ENCODE results near the gene POMGNT1. TPM values are rescaled to one million over a fixed set of nuclear protein-coding genes. Genes with fewer than 3 reads are reported as not detected.
A peak's percentile ranks its signal among the peaks of the same experiment; 100 is the strongest.
"Not testable (repeated sequence)": the region's sequence is repeated elsewhere in the genome, so short reads cannot be mapped to it uniquely, and the experiment has no call there.

Gene POMGNT1
- total RNA-seq, 1 experiment from 2014 or later: 74.5 TPM

GRCh38 chr1:46244656-46245371, 46.6 kb upstream of the POMGNT1 start:
- CTCF ChIA-PET: interaction anchor here (0.5 to 2.0 kb wide), 8 partner anchors 10 to 116 kb away, joined by 3 to 14 read pairs (median 4); no protein-coding TSS in a partner anchor
- Mint-ChIP-seq H3K9me3 (ENCODE audit: low read depth, unreplicated experiment) (no peaks in the 10 kb centered on the region), H3K4me1 (ENCODE audit: low read depth, unreplicated experiment) (peaks cover 15% of the 10 kb centered on the region), H3K36me3 (ENCODE audit: insufficient read depth, unreplicated experiment) (peaks cover 18% of the 10 kb centered on the region), H3K27me3 (ENCODE audit: unreplicated experiment) (no peaks in the 10 kb centered on the region), H3K27ac (ENCODE audit: unreplicated experiment) (no peak overlapping the region), H3K4me3 (ENCODE audit: low read depth, unreplicated experiment) (no peak overlapping the region)
- no TSS peak for BruUV-seq (replicated peaks)
- TF ChIP-seq CTCF (IDR thresholded peaks at IDR 0.05; ENCODE audit: unreplicated experiment): peak; percentile 38
- intact Hi-C loops (cut with micrococcal nuclease; ENCODE audit: unreplicated experiment): no loop called here
- DNase-seq: peak; percentile 4

DNA sequence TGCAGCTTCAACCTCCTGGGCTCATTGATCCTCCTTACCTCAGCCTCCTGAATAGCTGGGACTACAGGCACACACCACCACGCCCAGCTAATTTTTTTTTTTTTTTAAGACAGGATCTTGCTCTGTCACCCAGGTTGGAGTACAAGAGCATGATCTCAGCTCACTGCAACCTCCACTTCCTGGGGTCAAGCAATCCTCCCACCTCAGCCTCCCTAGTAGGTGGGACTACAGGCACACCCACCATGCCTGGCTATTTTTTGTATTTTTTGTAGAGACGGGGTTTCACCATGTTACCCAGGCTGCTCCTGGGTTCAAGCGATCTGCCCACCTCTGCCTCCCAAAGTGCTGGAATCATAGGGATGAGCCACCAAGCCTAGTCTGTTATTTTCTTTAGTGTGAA, 45.6 kb upstream of the POMGNT1 start:
- not testable (repeated sequence) for BruUV-seq (replicated peaks); H3K27me3 Mint-ChIP-seq (ENCODE audit: unreplicated experiment)

DNA sequence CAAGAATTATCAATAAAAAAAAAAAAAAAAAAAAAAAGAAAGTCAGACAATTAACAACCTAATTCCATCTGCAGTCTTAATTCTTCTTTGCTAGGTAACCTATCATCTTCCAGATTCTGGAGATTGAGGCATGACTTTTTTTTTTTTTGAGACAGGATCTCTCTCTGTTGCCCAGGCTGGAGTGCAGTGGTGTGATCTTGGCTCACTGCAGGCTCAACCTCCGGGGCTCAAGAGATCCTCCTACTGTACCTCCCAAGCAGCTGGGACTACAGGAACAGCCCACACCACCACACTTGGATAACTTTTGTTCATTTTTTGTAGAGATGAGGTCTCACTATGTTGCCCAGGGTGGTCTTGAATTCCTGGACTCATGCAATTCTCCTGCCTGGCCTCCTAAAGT, 44.7 kb upstream of the POMGNT1 start:
- TF ChIP-seq CTCF (IDR thresholded peaks at IDR 0.05; ENCODE audit: unreplicated experiment): no peak
- BruUV-seq (replicated peaks): no TSS peak
- Mint-ChIP-seq H3K9me3 (ENCODE audit: low read depth, unreplicated experiment) (no peaks in the 10 kb centered on the region), H3K27ac (ENCODE audit: unreplicated experiment) (no peak overlapping the region), H3K4me3 (ENCODE audit: low read depth, unreplicated experiment) (no peak overlapping the region), H3K27me3 (ENCODE audit: unreplicated experiment) (no peaks in the 10 kb centered on the region), H3K4me1 (ENCODE audit: low read depth, unreplicated experiment) (no peaks in the 10 kb centered on the region), H3K36me3 (ENCODE audit: insufficient read depth, unreplicated experiment) (peaks cover 13% of the 10 kb centered on the region)
- intact Hi-C loops (cut with micrococcal nuclease; ENCODE audit: unreplicated experiment): no loop called here
- no peak for DNase-seq
- CTCF ChIA-PET: no interaction called here

More for the DNA sequence above, 45.6 kb upstream of the POMGNT1 start:
- H3K4me1 Mint-ChIP-seq (ENCODE audit: low read depth, unreplicated experiment); H3K4me3 Mint-ChIP-seq (ENCODE audit: low read depth, unreplicated experiment); DNase-seq; H3K27ac Mint-ChIP-seq (ENCODE audit: unreplicated experiment); intact Hi-C loops (cut with micrococcal nuclease; ENCODE audit: unreplicated experiment); H3K9me3 Mint-ChIP-seq (ENCODE audit: low read depth, unreplicated experiment): not testable (repeated sequence)
- H3K36me3 Mint-ChIP-seq (ENCODE audit: insufficient read depth, unreplicated experiment): peaks cover 18% of the 10 kb centered on the region
- CTCF ChIA-PET: interaction anchor here (0.6 to 2.0 kb wide), 4 partner anchors 9 to 265 kb away, joined by 3 to 13 read pairs (median 4); no protein-coding TSS in a partner anchor

DNA sequence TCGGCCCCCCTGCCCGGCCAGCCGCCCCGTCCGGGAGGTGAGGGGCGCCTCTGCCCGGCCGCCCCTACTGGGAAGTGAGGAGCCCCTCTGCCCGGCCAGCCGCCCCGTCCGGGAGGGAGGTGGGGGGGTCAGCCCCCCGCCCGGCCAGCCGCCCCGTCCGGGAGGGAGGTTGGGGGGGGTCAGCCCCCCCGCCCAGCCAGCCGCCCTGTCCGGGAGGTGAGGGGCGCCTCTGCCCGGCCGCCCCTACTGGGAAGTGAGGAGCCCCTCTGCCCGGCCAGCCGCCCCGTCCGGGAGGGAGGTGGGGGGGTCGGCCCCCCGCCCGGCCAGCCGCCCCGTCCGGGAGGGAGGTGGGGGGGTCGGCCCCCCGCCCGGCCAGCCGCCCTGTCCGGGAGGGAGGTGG, 43.5 kb upstream of the POMGNT1 start:
- H3K27me3 Mint-ChIP-seq (ENCODE audit: unreplicated experiment); CTCF ChIA-PET; H3K36me3 Mint-ChIP-seq (ENCODE audit: insufficient read depth, unreplicated experiment); H3K9me3 Mint-ChIP-seq (ENCODE audit: low read depth, unreplicated experiment); DNase-seq; BruUV-seq (replicated peaks); intact Hi-C loops (cut with micrococcal nuclease; ENCODE audit: unreplicated experiment); H3K27ac Mint-ChIP-seq (ENCODE audit: unreplicated experiment); H3K4me1 Mint-ChIP-seq (ENCODE audit: low read depth, unreplicated experiment); H3K4me3 Mint-ChIP-seq (ENCODE audit: low read depth, unreplicated experiment): not testable (repeated sequence)

GRCh38 chr1:46238865-46239264, 40.6 kb upstream of the POMGNT1 start:
- H3K27ac Mint-ChIP-seq (ENCODE audit: unreplicated experiment); H3K36me3 Mint-ChIP-seq (ENCODE audit: insufficient read depth, unreplicated experiment); intact Hi-C loops (cut with micrococcal nuclease; ENCODE audit: unreplicated experiment); H3K4me3 Mint-ChIP-seq (ENCODE audit: low read depth, unreplicated experiment); H3K9me3 Mint-ChIP-seq (ENCODE audit: low read depth, unreplicated experiment); DNase-seq; CTCF ChIA-PET; H3K27me3 Mint-ChIP-seq (ENCODE audit: unreplicated experiment); H3K4me1 Mint-ChIP-seq (ENCODE audit: low read depth, unreplicated experiment); BruUV-seq (replicated peaks): not testable (repeated sequence)

DNA sequence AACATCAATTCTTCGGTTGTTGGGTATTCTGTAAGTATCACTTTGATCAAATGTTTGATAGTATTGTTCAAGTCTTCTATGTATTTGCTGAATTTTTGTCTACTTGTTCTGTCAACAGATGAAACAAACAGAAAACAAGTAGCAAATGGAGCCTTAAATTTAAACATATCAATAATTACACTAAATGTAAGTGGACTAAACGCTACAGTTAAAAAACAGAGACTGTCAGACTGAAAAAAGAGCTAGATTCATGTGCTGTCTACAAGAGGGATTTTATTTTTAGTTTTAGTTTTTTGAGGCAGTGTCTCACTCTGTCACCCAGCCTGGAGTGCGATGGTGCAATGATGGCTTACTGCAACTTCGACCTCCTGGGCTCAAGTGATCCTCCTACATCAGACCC, 38.6 kb upstream of the POMGNT1 start:
- CTCF ChIA-PET: no interaction called here
- no peaks in the 10 kb centered on the region for H3K27me3 Mint-ChIP-seq (ENCODE audit: unreplicated experiment)
- no TSS peak for BruUV-seq (replicated peaks)
- H3K4me1 Mint-ChIP-seq (ENCODE audit: low read depth, unreplicated experiment): no peaks in the 10 kb centered on the region
- H3K27ac Mint-ChIP-seq (ENCODE audit: unreplicated experiment): no peak overlapping the region
- DNase-seq: no peak
- no peak for TF ChIP-seq CTCF (IDR thresholded peaks at IDR 0.05; ENCODE audit: unreplicated experiment)
- intact Hi-C loops (cut with micrococcal nuclease; ENCODE audit: unreplicated experiment): no loop called here
- no peaks in the 10 kb centered on the region for H3K36me3 Mint-ChIP-seq (ENCODE audit: insufficient read depth, unreplicated experiment)
- H3K4me3 Mint-ChIP-seq (ENCODE audit: low read depth, unreplicated experiment): no peak overlapping the region
- H3K9me3 Mint-ChIP-seq (ENCODE audit: low read depth, unreplicated experiment): no peaks in the 10 kb centered on the region

DNA sequence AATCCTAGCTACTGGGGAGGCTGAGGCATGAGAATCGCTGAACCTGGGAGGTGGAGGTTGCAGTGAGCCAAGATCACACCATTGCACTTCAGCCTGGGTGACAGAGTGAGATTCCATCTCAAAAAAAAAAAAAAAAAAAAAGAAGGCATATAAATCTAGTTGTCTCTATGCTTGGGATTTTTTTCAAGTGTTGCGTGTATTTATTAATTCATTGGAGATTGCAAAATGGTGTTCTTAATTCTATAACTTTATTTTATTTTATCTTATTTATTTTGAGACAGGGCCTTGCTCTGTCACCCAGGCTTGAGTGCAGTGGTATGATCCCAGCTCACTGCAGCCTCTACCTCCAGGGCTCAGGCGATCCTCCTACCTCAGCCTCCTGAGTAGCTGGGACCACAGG, 33.0 kb upstream of the POMGNT1 start:
- not testable (repeated sequence) for H3K27me3 Mint-ChIP-seq (ENCODE audit: unreplicated experiment); H3K27ac Mint-ChIP-seq (ENCODE audit: unreplicated experiment)
- CTCF ChIA-PET: interaction anchor here (0.7 to 1.7 kb wide), 4 partner anchors 14 to 1414 kb away, joined by 3 to 6 read pairs (median 3); no protein-coding TSS in a partner anchor

More for the DNA sequence above, 33.0 kb upstream of the POMGNT1 start:
- intact Hi-C loops (cut with micrococcal nuclease; ENCODE audit: unreplicated experiment); H3K4me1 Mint-ChIP-seq (ENCODE audit: low read depth, unreplicated experiment); DNase-seq; H3K36me3 Mint-ChIP-seq (ENCODE audit: insufficient read depth, unreplicated experiment); H3K9me3 Mint-ChIP-seq (ENCODE audit: low read depth, unreplicated experiment); H3K4me3 Mint-ChIP-seq (ENCODE audit: low read depth, unreplicated experiment); BruUV-seq (replicated peaks): not testable (repeated sequence)

All from Calu3 (cell line).